Sigmoid colon (tissue), 7 donors: ENCODE results near the gene PSMA6. TPM values are rescaled to one million over a fixed set of nuclear protein-coding genes. Genes with fewer than 3 reads are reported as not detected.

ENCODE experiments used
- DNase-seq: peaks from one replicate; pipeline ENCODE4 v3.0.0-alpha.2; 2019
- H3K27ac ChIP-seq, 4 donors: fragments of 200-600 bp; sonication (generic); one replicate each; pipeline ENCODE4 v1.5.1; 2016 to 2019; ENCODE audit warnings: mild to moderate bottlenecking in 1 of 4
- H3K27me3 ChIP-seq, 3 donors: fragments of 200-600 bp; sonication (generic); one replicate each; pipeline ENCODE4 v1.5.1; 2019; ENCODE audit warnings: mild to moderate bottlenecking in 1 of 3
- H3K36me3 ChIP-seq, 4 donors: fragments of 200-600 bp; sonication (generic); one replicate each; pipeline ENCODE4 v1.5.1; 2016 to 2019
- H3K4me1 ChIP-seq, 4 donors: fragments of 200-600 bp; sonication (generic); one replicate each; pipeline ENCODE4 v1.5.1; 2017 to 2019
- H3K4me3 ChIP-seq, 4 donors: fragments of 200-600 bp; sonication (generic); one replicate each; pipeline ENCODE4 v1.5.1; 2017 to 2019; ENCODE audit warnings: mild to moderate bottlenecking in 2 of 4, moderate library complexity in 1 of 4
- H3K9me3 ChIP-seq, 4 donors: fragments of 200-600 bp in 3 of 4; sonication (generic) in 3 of 4; one replicate each; pipeline versions ENCODE4 v1.5.1 to v1.6.1; 2013 to 2019
- EP300 ChIP-seq, 4 donors: sonication (generic); formaldehyde crosslinking; IDR thresholded peaks; one replicate each; pipeline ENCODE4 v1.6.1; 2017; ENCODE audit warnings: antibody characterized with exemption in 4 of 4
- POLR2A ChIP-seq, 2 donors: fragments of 450-650 bp; IDR thresholded peaks; one replicate each; pipeline ENCODE4 v1.6.1; 2016; ENCODE audit warnings: antibody characterized with exemption in 2 of 2, mild to moderate bottlenecking in 2 of 2, moderate library complexity in 2 of 2
- POLR2AphosphoS5 ChIP-seq, 4 donors: sonication (generic); formaldehyde crosslinking; IDR thresholded peaks; one replicate each; pipeline ENCODE4 v1.6.1; 2017; ENCODE audit warnings: antibody characterized with exemption in 4 of 4
- WGBS, 2 donors: extraction: QIAGEN DNeasy Blood & Tissue Kit; methylation state at CpG; one replicate each; pipeline ENCODE4 v1.1.7; 2013; 5-methylcytosine and 5-hydroxymethylcytosine counted together
- intact Hi-C: fragments of 100-400 bp; cut with DNase I; formaldehyde crosslinking; loops from one replicate; pipeline ENCODE4 v1.15.1; 2023
- polyA plus RNA-seq, 3 donors: library from polyadenylated mRNA; stranded (reverse); fragments of 200-250 nt; gene quantifications; one replicate each; pipeline ENCODE4 v1.2.3, GENCODE V29; 2013
- total RNA-seq, 4 donors: library from RNA; depleted of rRNA; stranded (reverse); fragments of >200 nt; gene quantifications; one replicate each; pipeline ENCODE4 v1.1.0, GENCODE V29; 2016
- TF ChIP-seq, protein P1 (sequence below), 4 experiments: fragments of 450-650 bp in 3 of 4; fragments of 200-600 bp in 1 of 4; IDR thresholded peaks; one replicate each; pipeline ENCODE4 v1.5.1; 2016 to 2019; ENCODE audit warnings: antibody characterized with exemption in 4 of 4, mild to moderate bottlenecking in 3 of 4, moderate library complexity in 2 of 4
- donor health status: healthy with polysubstance abuse.
- donor health status: Bipolar disorder and iron deficiency.
- donor health status: healthy.

PSMA6 gene
- total and polyA plus RNA-seq, 7 donors, result 104 to 344 (median 203) TPM

DNA sequence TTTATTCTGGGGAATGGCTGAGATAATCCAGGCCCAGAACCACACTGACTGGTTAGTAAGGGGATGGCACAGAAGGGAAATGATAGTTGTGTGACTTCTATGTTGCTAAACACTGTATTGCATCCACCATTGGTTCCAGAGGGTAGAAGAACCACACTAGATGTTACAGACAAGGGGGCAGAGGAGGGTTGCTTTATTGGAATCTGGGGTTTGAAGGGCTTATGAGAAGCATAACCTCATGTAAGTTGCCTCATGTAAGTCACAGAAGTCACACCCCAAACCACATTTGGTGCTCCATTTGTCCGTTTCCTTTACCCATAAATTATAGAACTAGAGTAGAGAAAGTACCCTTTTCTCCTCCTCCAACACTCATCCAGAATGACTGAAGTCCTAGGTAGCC is 5.5 kb upstream of the PSMA6 start:
- Histone ChIP-seq H3K27ac (no peak overlapping the region), H3K4me3 (no peak overlapping the region), H3K27me3 (no peaks in the 10 kb centered on the region), H3K36me3 (no peaks in the 10 kb centered on the region), H3K4me1 (peaks cover 0 to 7% (median 4%) of the 10 kb centered on the region in 4 donors), H3K9me3 (no peaks in the 10 kb centered on the region)
- no peak for DNase-seq
- intact Hi-C loops, result loop anchor here (10.0 kb wide), 1 partner anchor 72 kb away; no protein-coding TSS in a partner anchor
- TF ChIP-seq EP300 (IDR thresholded peaks at IDR 0.05), result no peak
- no peak for TF ChIP-seq POLR2AphosphoS5 (IDR thresholded peaks at IDR 0.05)
- TF ChIP-seq POLR2A (IDR thresholded peaks at IDR 0.05), result no peak
- TF ChIP-seq, protein P1, sequence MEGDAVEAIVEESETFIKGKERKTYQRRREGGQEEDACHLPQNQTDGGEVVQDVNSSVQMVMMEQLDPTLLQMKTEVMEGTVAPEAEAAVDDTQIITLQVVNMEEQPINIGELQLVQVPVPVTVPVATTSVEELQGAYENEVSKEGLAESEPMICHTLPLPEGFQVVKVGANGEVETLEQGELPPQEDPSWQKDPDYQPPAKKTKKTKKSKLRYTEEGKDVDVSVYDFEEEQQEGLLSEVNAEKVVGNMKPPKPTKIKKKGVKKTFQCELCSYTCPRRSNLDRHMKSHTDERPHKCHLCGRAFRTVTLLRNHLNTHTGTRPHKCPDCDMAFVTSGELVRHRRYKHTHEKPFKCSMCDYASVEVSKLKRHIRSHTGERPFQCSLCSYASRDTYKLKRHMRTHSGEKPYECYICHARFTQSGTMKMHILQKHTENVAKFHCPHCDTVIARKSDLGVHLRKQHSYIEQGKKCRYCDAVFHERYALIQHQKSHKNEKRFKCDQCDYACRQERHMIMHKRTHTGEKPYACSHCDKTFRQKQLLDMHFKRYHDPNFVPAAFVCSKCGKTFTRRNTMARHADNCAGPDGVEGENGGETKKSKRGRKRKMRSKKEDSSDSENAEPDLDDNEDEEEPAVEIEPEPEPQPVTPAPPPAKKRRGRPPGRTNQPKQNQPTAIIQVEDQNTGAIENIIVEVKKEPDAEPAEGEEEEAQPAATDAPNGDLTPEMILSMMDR (IDR thresholded peaks at IDR 0.05), result no peak
- 45 to 66% methylated on average over 1 of the region's 1 CpG for WGBS, 2 donors

DNA sequence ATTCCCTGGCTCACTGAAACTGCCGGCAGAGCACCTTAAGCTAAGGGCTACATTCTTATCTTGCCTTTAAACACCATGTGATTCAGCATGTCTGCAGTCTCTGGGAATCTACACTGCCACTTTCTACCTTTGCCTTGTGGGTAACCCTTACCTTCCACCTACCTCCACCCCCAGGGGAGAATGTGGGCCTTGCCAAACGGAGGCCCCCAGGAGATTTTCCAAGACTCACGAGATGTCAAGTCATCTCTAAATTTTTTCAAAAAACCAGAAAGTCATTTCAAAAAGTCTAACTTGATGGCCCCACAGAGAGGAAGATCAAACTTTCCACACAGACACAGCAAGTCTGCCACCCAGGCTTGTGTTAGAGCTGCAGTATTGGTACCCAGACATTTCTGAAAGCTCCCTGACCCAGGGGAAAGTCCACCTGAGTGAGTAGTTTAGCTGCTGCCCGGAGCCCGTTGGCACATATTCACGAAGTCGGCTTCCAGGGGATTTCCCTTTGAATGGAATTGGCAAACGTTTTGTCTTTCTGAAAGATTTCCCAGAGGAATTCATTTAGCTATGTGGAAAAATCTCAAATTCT is 4.7 kb upstream of the PSMA6 start:
- no peaks in the 10 kb centered on the region for H3K36me3 ChIP-seq
- no peak overlapping the region for H3K27ac ChIP-seq
- intact Hi-C loops, result loop anchor here (10.0 kb wide), 1 partner anchor 73 kb away; no protein-coding TSS in a partner anchor
- DNase-seq, result no peak
- H3K9me3 ChIP-seq, result no peaks in the 10 kb centered on the region
- H3K4me1 ChIP-seq, result peaks cover 0 to 7% (median 4%) of the 10 kb centered on the region in 4 donors
- TF ChIP-seq POLR2AphosphoS5 (IDR thresholded peaks at IDR 0.05) (no peak), EP300 (IDR thresholded peaks at IDR 0.05) (no peak), POLR2A (IDR thresholded peaks at IDR 0.05) (no peak)
- TF ChIP-seq, protein P1 (IDR thresholded peaks at IDR 0.05), result no peak
- 32 to 41% methylated on average over 8 of the region's 8 CpGs for WGBS, 2 donors
- H3K4me3 ChIP-seq, result no peak overlapping the region
- H3K27me3 ChIP-seq, result no peaks in the 10 kb centered on the region

DNA sequence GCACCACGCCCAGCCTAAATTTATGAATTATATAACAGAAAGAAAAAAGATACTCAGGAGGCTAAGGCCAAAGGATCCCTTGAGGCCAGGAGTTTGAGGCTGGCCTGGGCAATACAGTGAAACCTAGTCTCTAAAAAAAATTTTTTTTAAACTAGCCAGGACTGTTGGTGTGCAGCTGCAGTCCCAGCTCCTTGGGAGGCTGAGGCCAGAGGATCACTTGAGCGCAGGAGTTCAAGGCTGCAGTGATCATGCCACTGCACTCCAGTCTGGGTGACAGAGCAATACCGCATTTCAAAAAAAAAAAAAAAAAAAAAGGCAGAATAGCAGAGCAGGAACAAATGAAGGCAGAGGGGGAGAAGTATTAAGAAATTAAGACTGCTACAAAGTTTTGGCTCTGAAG is 2.6 kb upstream of the PSMA6 start:
- Histone ChIP-seq H3K4me1 (peaks cover 0 to 28% (median 23%) of the 10 kb centered on the region in 4 donors), H3K4me3 (no peak overlapping the region), H3K36me3 (no peaks in the 10 kb centered on the region), H3K27me3 (no peaks in the 10 kb centered on the region), H3K27ac (no peak overlapping the region), H3K9me3 (no peaks in the 10 kb centered on the region)
- TF ChIP-seq POLR2A (IDR thresholded peaks at IDR 0.05) (no peak), EP300 (IDR thresholded peaks at IDR 0.05) (no peak), POLR2AphosphoS5 (IDR thresholded peaks at IDR 0.05) (no peak)
- TF ChIP-seq, protein P1 (IDR thresholded peaks at IDR 0.05), result no peak
- WGBS, 2 donors, result 93 to 97% methylated on average over 3 of the region's 3 CpGs
- intact Hi-C loops, result loop anchor here (5.0 to 10.0 kb wide), 4 partner anchors 75 to 245 kb away; partner anchors contain the start of genes FAM177A1, PPP2R3C and PRORP
- DNase-seq, result no peak

DNA sequence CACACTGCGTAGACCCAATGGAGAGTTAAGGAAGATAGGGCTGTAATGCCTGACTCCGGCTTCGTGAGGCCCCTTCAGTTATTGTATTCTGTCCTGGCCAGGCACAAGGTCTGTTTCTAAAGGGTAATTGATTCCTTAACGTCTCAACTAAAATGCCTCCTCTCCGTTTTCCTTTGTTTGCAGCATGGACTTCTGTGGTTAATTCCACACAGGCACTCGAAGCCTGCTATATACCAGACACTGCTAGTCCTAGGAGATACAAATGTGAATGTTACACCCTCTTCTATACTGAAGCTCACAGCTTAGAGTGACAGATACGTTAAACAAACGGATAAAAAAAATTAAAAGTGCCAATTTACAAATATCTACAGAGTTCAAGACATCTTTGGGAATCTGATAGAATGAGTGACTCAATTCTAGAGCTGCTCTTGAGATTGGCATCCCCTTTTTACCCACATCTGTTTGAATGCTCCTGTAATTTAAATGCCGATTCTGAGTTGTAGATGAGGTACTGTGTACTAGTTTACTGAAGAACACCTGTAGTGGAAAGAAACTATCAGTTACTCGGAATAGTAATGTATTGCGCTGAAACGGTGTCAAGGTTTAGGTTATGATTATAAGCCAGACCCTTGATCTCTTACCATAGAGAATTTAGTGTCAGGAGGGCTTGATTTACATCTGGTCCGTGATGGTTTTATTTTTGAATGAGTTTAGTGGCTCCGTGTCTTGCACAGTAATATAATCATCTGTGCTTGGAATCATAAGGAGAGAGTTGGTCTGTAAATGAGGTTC is 784 bp downstream of the PSMA6 start:
- Histone ChIP-seq H3K4me3 (peak overlapping the region; percentile 77 to 89 (median 80)), H3K27ac (peak overlapping the region; percentile 89 to 96 (median 92)), H3K9me3 (no peaks in the 10 kb centered on the region), H3K4me1 (peaks cover 0 to 49% (median 40%) of the 10 kb centered on the region in 4 donors), H3K27me3 (no peaks in the 10 kb centered on the region), H3K36me3 (no peaks in the 10 kb centered on the region)
- TF ChIP-seq EP300 (IDR thresholded peaks at IDR 0.05) (no peak), POLR2A (IDR thresholded peaks at IDR 0.05) (no peak), POLR2AphosphoS5 (IDR thresholded peaks at IDR 0.05) (no peak)
- TF ChIP-seq, protein P1 (IDR thresholded peaks at IDR 0.05), result no peak
- DNase-seq, result no peak
- WGBS, 2 donors, result 1 to 5% methylated on average over 14 of the region's 14 CpGs
- intact Hi-C loops, result loop anchor here (1.0 to 10.0 kb wide), 5 partner anchors 44 to 248 kb away; partner anchors contain the start of genes FAM177A1, NFKBIA, PPP2R3C and PRORP
